ENCODE data around the gene GIT2.

The GIT2 gene

GRCh38 chr12:109885616-109886015 lies 110.6 kb downstream of the GIT2 start:
- DNase-seq, result no peak

- no peak for DNase-seq
Observed at GRCh38 chr12:109883461-109883860, 112.7 kb downstream of the GIT2 start.

GRCh38 chr12:109881752-109882151 lies 114.4 kb downstream of the GIT2 start:
- DNase-seq, result no peak

- peak in 1 of 2 donors; percentile 18 for DNase-seq
Observed at GRCh38 chr12:109880938-109881337, 115.2 kb downstream of the GIT2 start.

- DNase-seq, result peak; percentile 71 to 74
Observed at GRCh38 chr12:109880043-109880931, 115.9 kb downstream of the GIT2 start, which contains the start of gene GLTP. Gene GLTP (minus strand): TSS chr12:109880541. CDS start chr12:109880374, 167 bp downstream.

Data from hippocampal formation (tissue), 2 donors.